ENCODE results near the gene WDR86.

WDR86 gene

DNA sequence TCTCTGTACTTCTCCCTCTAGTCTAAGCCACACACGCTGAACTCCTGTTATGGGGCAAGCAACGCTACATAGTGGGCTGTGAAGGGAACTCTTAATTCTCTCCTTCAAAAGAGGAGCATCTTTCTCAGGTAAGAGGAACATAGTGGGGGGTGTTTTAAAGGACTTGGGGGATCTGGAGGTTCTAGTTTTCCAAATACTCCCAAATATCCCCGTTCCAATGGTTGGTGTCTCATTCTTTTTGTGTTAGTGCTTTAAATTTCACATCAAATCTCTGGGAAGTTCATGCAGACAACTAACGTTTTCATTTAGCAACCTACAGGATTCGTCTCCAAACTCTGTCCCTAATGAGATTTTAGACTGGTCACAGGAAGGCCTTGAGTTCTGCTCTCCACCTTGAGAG lies 12.4 kb upstream of the WDR86 start:
- no peak for TF ChIP-seq EZH2 (optimal IDR thresholded peaks at IDR 0.05; ENCODE audit: low read depth, low read length)
- TF ChIP-seq CTCF (IDR thresholded peaks at IDR 0.05; ENCODE audit: low read length) = no peak
- TF ChIP-seq EZH2phosphoT487 (IDR thresholded peaks at IDR 0.05; ENCODE audit: low read length) = no peak
- no peaks in the 10 kb centered on the region for H3K9me2 ChIP-seq (replicated peaks; ENCODE audit: insufficient read depth, low read length)
- no peaks in the 10 kb centered on the region for H3K36me3 ChIP-seq (replicated peaks; ENCODE audit: insufficient read depth, low read length)
- H3K4me1 ChIP-seq (ENCODE audit: low read length) = no peaks in the 10 kb centered on the region
- no peaks in the 10 kb centered on the region for H4K20me1 ChIP-seq (ENCODE audit: insufficient read depth, low read length)
- H3K79me2 ChIP-seq (ENCODE audit: low read length) = no peaks in the 10 kb centered on the region
- H2AFZ ChIP-seq (ENCODE audit: low read length) = no peak overlapping the region
- H3K4me2 ChIP-seq (ENCODE audit: low read depth, low read length) = no peak overlapping the region
- no peak overlapping the region for H3K27ac ChIP-seq (ENCODE audit: low read length)
- H3K9me3 ChIP-seq (replicated peaks; ENCODE audit: insufficient read depth, low read length) = no peaks in the 10 kb centered on the region
- H3F3A ChIP-seq (ENCODE audit: insufficient read depth, low read length) = no peaks in the 10 kb centered on the region
- H3K9ac ChIP-seq (ENCODE audit: low read length) = no peak overlapping the region
- H3K27me3 ChIP-seq (replicated peaks; ENCODE audit: insufficient read depth, low read length) = no peaks in the 10 kb centered on the region; the same call in 1 of the 2 replicates
- DNase-seq = no peak
- no peak overlapping the region for H3K4me3 ChIP-seq (ENCODE audit: low read length)

DNA sequence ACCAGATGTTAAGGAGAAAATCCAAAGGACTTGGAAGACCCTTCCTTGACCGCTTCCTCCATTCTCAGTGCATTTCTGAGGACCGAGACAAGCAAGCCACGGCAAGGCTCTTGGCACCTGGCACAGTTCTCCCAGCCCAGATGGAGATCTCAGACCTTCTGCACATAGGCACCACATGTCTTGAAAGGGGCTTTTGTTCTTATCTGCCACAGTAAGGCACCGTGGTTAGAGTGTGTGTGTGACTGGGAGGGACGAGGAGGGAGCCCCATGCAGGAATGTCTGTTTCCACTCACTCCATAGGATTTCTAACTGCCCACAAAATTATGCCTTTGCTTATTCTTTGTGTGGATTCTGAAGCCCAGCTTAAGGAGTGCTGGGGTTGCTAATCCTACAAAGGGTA lies 10.3 kb upstream of the WDR86 start:
- no peak for DNase-seq
- Histone ChIP-seq H3K9me2 (replicated peaks; ENCODE audit: insufficient read depth, low read length) (no peaks in the 10 kb centered on the region), H3K27me3 (replicated peaks; ENCODE audit: insufficient read depth, low read length) (no peaks in the 10 kb centered on the region; the same call in 1 of the 2 replicates), H3K4me2 (ENCODE audit: low read depth, low read length) (no peak overlapping the region), H3K9ac (ENCODE audit: low read length) (no peak overlapping the region), H4K20me1 (ENCODE audit: insufficient read depth, low read length) (no peaks in the 10 kb centered on the region), H3K4me1 (ENCODE audit: low read length) (no peaks in the 10 kb centered on the region), H3K9me3 (replicated peaks; ENCODE audit: insufficient read depth, low read length) (no peaks in the 10 kb centered on the region), H3K4me3 (ENCODE audit: low read length) (no peak overlapping the region), H3K27ac (ENCODE audit: low read length) (no peak overlapping the region), H3K79me2 (ENCODE audit: low read length) (no peaks in the 10 kb centered on the region), H3F3A (ENCODE audit: insufficient read depth, low read length) (no peaks in the 10 kb centered on the region), H3K36me3 (replicated peaks; ENCODE audit: insufficient read depth, low read length) (no peaks in the 10 kb centered on the region), H2AFZ (ENCODE audit: low read length) (no peak overlapping the region)
- TF ChIP-seq CTCF (IDR thresholded peaks at IDR 0.05; ENCODE audit: low read length) (no peak), EZH2phosphoT487 (IDR thresholded peaks at IDR 0.05; ENCODE audit: low read length) (no peak), EZH2 (optimal IDR thresholded peaks at IDR 0.05; ENCODE audit: low read depth, low read length) (no peak)

DNA sequence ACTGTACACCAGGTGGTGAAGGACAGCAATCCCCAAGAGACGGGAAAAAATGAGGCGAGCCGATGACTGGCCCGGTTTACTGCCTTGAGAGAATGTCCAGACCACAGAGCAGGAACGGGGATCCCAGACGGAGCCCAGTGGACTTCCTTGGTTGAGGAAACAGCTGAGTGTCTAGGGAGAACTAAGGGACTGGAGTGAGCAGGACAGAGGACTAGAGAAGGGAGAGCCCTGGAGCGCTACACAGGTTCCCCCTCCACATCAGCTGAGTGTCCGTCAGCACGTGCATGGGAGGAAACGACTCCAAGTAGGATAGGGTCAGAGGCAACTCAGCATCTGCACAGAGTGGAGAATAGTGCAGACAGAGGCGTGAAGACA lies 7.1 kb upstream of the WDR86 start:
- H3K4me1 ChIP-seq (ENCODE audit: low read length) = no peaks in the 10 kb centered on the region
- H3K4me2 ChIP-seq (ENCODE audit: low read depth, low read length) = no peak overlapping the region
- H3K36me3 ChIP-seq (replicated peaks; ENCODE audit: insufficient read depth, low read length) = no peaks in the 10 kb centered on the region
- no peaks in the 10 kb centered on the region for H3K9me3 ChIP-seq (replicated peaks; ENCODE audit: insufficient read depth, low read length)
- TF ChIP-seq EZH2 (optimal IDR thresholded peaks at IDR 0.05; ENCODE audit: low read depth, low read length) (no peak), CTCF (IDR thresholded peaks at IDR 0.05; ENCODE audit: low read length) (no peak), EZH2phosphoT487 (IDR thresholded peaks at IDR 0.05; ENCODE audit: low read length) (no peak)
- no peaks in the 10 kb centered on the region for H3F3A ChIP-seq (ENCODE audit: insufficient read depth, low read length)
- peaks cover 8% of the 10 kb centered on the region; the same call in 1 of the 2 replicates for H3K27me3 ChIP-seq (replicated peaks; ENCODE audit: insufficient read depth, low read length)
- no peak overlapping the region for H3K27ac ChIP-seq (ENCODE audit: low read length)
- no peak overlapping the region for H3K9ac ChIP-seq (ENCODE audit: low read length)
- H3K4me3 ChIP-seq (ENCODE audit: low read length) = no peak overlapping the region
- H3K79me2 ChIP-seq (ENCODE audit: low read length) = no peaks in the 10 kb centered on the region
- H2AFZ ChIP-seq (ENCODE audit: low read length) = no peak overlapping the region
- no peaks in the 10 kb centered on the region for H3K9me2 ChIP-seq (replicated peaks; ENCODE audit: insufficient read depth, low read length)
- H4K20me1 ChIP-seq (ENCODE audit: insufficient read depth, low read length) = no peaks in the 10 kb centered on the region
- DNase-seq = no peak

Measured in MM.1S (cell line).